ENCODE results near the gene LCN12.

The LCN12 gene

DNA sequence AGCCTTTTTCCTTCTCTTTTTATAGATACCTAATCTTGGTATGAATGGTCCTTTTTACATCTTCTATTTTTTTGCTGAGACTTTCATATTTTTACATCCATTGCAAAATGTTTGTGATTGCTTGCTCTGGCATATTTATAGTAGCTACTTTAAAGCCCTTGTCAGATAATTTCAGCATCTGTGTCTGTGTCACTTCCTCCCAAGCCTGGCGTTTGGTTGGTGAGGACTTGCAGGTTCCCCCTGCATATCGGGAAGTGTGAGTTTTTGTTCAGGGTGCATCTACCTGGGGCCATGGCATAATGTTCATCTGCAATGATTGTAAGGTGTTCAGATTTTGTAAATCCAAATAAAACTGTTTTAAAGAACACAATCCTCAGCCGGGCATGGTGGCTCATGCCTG, 16.4 kb upstream of the LCN12 start:
- no peak overlapping the region for H3K4me3 ChIP-seq (ENCODE audit: insufficient read depth, low read length, poor library complexity, severe bottlenecking)
- H3K4me2 ChIP-seq (ENCODE audit: low read depth, low read length, poor library complexity, severe bottlenecking): no peak overlapping the region
- TF ChIP-seq, protein P1, sequence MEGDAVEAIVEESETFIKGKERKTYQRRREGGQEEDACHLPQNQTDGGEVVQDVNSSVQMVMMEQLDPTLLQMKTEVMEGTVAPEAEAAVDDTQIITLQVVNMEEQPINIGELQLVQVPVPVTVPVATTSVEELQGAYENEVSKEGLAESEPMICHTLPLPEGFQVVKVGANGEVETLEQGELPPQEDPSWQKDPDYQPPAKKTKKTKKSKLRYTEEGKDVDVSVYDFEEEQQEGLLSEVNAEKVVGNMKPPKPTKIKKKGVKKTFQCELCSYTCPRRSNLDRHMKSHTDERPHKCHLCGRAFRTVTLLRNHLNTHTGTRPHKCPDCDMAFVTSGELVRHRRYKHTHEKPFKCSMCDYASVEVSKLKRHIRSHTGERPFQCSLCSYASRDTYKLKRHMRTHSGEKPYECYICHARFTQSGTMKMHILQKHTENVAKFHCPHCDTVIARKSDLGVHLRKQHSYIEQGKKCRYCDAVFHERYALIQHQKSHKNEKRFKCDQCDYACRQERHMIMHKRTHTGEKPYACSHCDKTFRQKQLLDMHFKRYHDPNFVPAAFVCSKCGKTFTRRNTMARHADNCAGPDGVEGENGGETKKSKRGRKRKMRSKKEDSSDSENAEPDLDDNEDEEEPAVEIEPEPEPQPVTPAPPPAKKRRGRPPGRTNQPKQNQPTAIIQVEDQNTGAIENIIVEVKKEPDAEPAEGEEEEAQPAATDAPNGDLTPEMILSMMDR (IDR thresholded peaks at IDR 0.05; ENCODE audit: insufficient read depth, low read length, poor library complexity, severe bottlenecking): no peak
- no peak for TF ChIP-seq EZH2phosphoT487 (conservative IDR thresholded peaks at IDR 0.05; ENCODE audit: low read length)
- no peak overlapping the region for H2AFZ ChIP-seq (ENCODE audit: low read depth, low read length, severe bottlenecking)
- H3K27ac ChIP-seq (ENCODE audit: low read depth, low read length): no peak overlapping the region
- no peaks in the 10 kb centered on the region for H3K36me3 ChIP-seq (ENCODE audit: low read length)
- H3F3A ChIP-seq (ENCODE audit: insufficient read depth): peaks cover 10% of the 10 kb centered on the region
- no peaks in the 10 kb centered on the region for H3K27me3 ChIP-seq (ENCODE audit: low read length)
- no peak overlapping the region for H3K9ac ChIP-seq (ENCODE audit: low read length)
- H3K9me2 ChIP-seq (replicated peaks; ENCODE audit: insufficient read depth, low read length): no peaks in the 10 kb centered on the region
- H3K9me3 ChIP-seq (ENCODE audit: insufficient read depth, low read length): no peaks in the 10 kb centered on the region
- no peaks in the 10 kb centered on the region for H4K20me1 ChIP-seq (ENCODE audit: low read depth, low read length)
- H3K79me2 ChIP-seq (ENCODE audit: insufficient read depth, low read length): no peaks in the 10 kb centered on the region

DNA sequence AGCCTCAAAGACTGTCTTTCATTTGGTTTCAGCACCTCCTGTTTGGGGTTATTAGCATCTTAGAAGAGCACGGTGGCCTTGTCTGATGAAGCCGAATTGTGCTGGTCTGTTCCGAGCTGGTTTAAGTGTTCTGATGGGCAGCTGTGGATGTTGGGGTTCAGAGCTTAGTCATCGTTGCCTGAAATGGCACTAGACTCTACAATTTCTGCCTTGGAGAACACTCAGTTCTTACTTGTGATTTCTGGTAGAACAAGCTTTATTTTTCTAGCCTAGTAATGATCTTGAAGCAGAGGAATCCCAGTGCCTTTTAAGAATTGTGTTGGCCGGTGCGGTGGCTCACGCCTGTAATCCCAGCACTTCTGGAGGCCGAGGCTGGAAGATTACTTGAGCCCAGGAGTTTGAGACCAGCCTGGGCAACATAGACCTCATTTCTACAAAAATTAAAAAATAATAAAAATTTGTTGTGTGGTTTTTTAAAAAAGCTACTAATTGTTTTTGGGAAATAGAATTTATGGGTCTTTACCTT, 15.4 kb upstream of the LCN12 start:
- no peak overlapping the region for H3K4me2 ChIP-seq (ENCODE audit: low read depth, low read length, poor library complexity, severe bottlenecking)
- no peak overlapping the region for H3K27ac ChIP-seq (ENCODE audit: low read depth, low read length)
- TF ChIP-seq, protein P1 (IDR thresholded peaks at IDR 0.05; ENCODE audit: insufficient read depth, low read length, poor library complexity, severe bottlenecking): no peak
- TF ChIP-seq EZH2phosphoT487 (conservative IDR thresholded peaks at IDR 0.05; ENCODE audit: low read length): no peak
- no peaks in the 10 kb centered on the region for H3K9me3 ChIP-seq (ENCODE audit: insufficient read depth, low read length)
- H3K9me2 ChIP-seq (replicated peaks; ENCODE audit: insufficient read depth, low read length): no peaks in the 10 kb centered on the region
- no peaks in the 10 kb centered on the region for H3K79me2 ChIP-seq (ENCODE audit: insufficient read depth, low read length)
- no peak overlapping the region for H2AFZ ChIP-seq (ENCODE audit: low read depth, low read length, severe bottlenecking)
- no peak overlapping the region for H3K4me3 ChIP-seq (ENCODE audit: insufficient read depth, low read length, poor library complexity, severe bottlenecking)
- no peaks in the 10 kb centered on the region for H3K27me3 ChIP-seq (ENCODE audit: low read length)
- H3F3A ChIP-seq (ENCODE audit: insufficient read depth): peaks cover 10% of the 10 kb centered on the region
- no peaks in the 10 kb centered on the region for H3K36me3 ChIP-seq (ENCODE audit: low read length)
- H3K9ac ChIP-seq (ENCODE audit: low read length): no peak overlapping the region
- no peaks in the 10 kb centered on the region for H4K20me1 ChIP-seq (ENCODE audit: low read depth, low read length)

- TF ChIP-seq, protein P1 (IDR thresholded peaks at IDR 0.05; ENCODE audit: insufficient read depth, low read length, poor library complexity, severe bottlenecking): no peak
- TF ChIP-seq EZH2phosphoT487 (conservative IDR thresholded peaks at IDR 0.05; ENCODE audit: low read length): no peak
- Histone ChIP-seq H2AFZ (ENCODE audit: low read depth, low read length, severe bottlenecking) (no peak overlapping the region), H3K4me3 (ENCODE audit: insufficient read depth, low read length, poor library complexity, severe bottlenecking) (no peak overlapping the region), H3K9ac (ENCODE audit: low read length) (no peak overlapping the region), H3K27me3 (ENCODE audit: low read length) (no peaks in the 10 kb centered on the region), H3K9me3 (ENCODE audit: insufficient read depth, low read length) (no peaks in the 10 kb centered on the region), H3F3A (ENCODE audit: insufficient read depth) (peaks cover 10% of the 10 kb centered on the region), H4K20me1 (ENCODE audit: low read depth, low read length) (no peaks in the 10 kb centered on the region), H3K9me2 (replicated peaks; ENCODE audit: insufficient read depth, low read length) (no peaks in the 10 kb centered on the region), H3K27ac (ENCODE audit: low read depth, low read length) (no peak overlapping the region), H3K36me3 (ENCODE audit: low read length) (no peaks in the 10 kb centered on the region), H3K79me2 (ENCODE audit: insufficient read depth, low read length) (no peaks in the 10 kb centered on the region), H3K4me2 (ENCODE audit: low read depth, low read length, poor library complexity, severe bottlenecking) (no peak overlapping the region)
Measured at GRCh38 chr9:136937186-136938001, 14.7 kb upstream of the LCN12 start.

All from SU-DHL-6 (cell line).